Tibial nerve (tissue), 4 donors: ENCODE results near the gene SIVA1. TPM values are rescaled to one million over a fixed set of nuclear protein-coding genes. Genes with fewer than 3 reads are reported as not detected.

Experiments used
- DNase-seq, 2 donors: peaks; one replicate each; pipeline ENCODE4 v3.0.0-alpha.2; 2019; ENCODE audit warnings: low spot score in 2 of 2
- H3K27ac ChIP-seq, 4 donors: fragments of 200-600 bp; sonication (generic) in 3 of 4; one replicate each; pipeline ENCODE4 v1.5.1; 2017 to 2019; ENCODE audit warnings: mild to moderate bottlenecking in 1 of 4
- H3K27me3 ChIP-seq, 2 donors: fragments of 200-600 bp; sonication (generic) in 1 of 2; one replicate each; pipeline versions ENCODE4 v1.5.1 to v1.6.0; 2017 to 2019
- H3K36me3 ChIP-seq, 3 donors: fragments of 200-600 bp; sonication (generic); one replicate each; pipeline ENCODE4 v1.5.1; 2018 to 2019
- H3K4me1 ChIP-seq, 4 donors: fragments of 200-600 bp; sonication (generic) in 3 of 4; one replicate each; pipeline ENCODE4 v1.5.1; 2017 to 2019
- H3K4me3 ChIP-seq, 4 donors: fragments of 200-600 bp; sonication (generic) in 3 of 4; one replicate each; pipeline ENCODE4 v1.5.1; 2017 to 2019; ENCODE audit warnings: mild to moderate bottlenecking in 1 of 4, moderate library complexity in 1 of 4
- H3K9me3 ChIP-seq, 4 donors: fragments of 200-600 bp; sonication (generic) in 3 of 4; one replicate each; pipeline ENCODE4 v1.5.1; 2017 to 2019
- CTCF ChIP-seq, 5 experiments: fragments of 200-600 bp in 3 of 5; fragments of 450-650 bp in 2 of 5; sonication (generic) in 3 of 5; IDR thresholded peaks; one replicate each; pipeline ENCODE4 v1.5.1; 2016 to 2019; ENCODE audit warnings: antibody characterized with exemption in 5 of 5, mild to moderate bottlenecking in 3 of 5, moderate library complexity in 2 of 5
- EP300 ChIP-seq, 2 donors: sonication (generic); formaldehyde crosslinking; IDR thresholded peaks; one replicate each; pipeline ENCODE4 v1.6.1; 2017; ENCODE audit warnings: antibody characterized with exemption in 2 of 2, mild to moderate bottlenecking in 1 of 2
- POLR2A ChIP-seq, 2 donors: fragments of 450-650 bp; IDR thresholded peaks; one replicate each; pipeline ENCODE4 v1.6.1; 2017; ENCODE audit warnings: antibody characterized with exemption in 2 of 2, mild to moderate bottlenecking in 2 of 2, moderate library complexity in 2 of 2
- WGBS, 2 donors: methylation state at CpG; one replicate each; pipeline ENCODE4 v1.1.5; 2018; 5-methylcytosine and 5-hydroxymethylcytosine counted together
- total RNA-seq, 4 donors: library from RNA; depleted of rRNA; stranded (reverse); fragments of >200 nt; gene quantifications; one replicate each; pipeline ENCODE4 v1.1.0, GENCODE V29; 2016

Gene SIVA1
- total RNA-seq, 4 donors from 2014 or later: 260 to 422 (median 378) TPM

- no peak for TF ChIP-seq CTCF (IDR thresholded peaks at IDR 0.05)
- TF ChIP-seq EP300 (IDR thresholded peaks at IDR 0.05): no peak
- no peak for TF ChIP-seq POLR2A (IDR thresholded peaks at IDR 0.05)
- peaks cover 0 to 62% (median 23%) of the 10 kb centered on the region in 4 donors for H3K4me1 ChIP-seq
- no peak for DNase-seq
- H3K27ac ChIP-seq: peak overlapping the region in 2 of 4 donors; percentile 17 to 66
- H3K27me3 ChIP-seq: no peaks in the 10 kb centered on the region
- no peak overlapping the region for H3K4me3 ChIP-seq
- WGBS, 2 donors: 54 to 67% methylated on average over 12 to 13 of the region's 13 CpGs
- H3K9me3 ChIP-seq: no peaks in the 10 kb centered on the region
- peaks cover 0 to 50% (median 0%) of the 10 kb centered on the region in 3 donors for H3K36me3 ChIP-seq
These were observed 29.8 kb downstream of the SIVA1 start for GRCh38 chr14:104782808-104783139.

GRCh38 chr14:104783484-104784217, 30.7 kb downstream of the SIVA1 start:
- Histone ChIP-seq H3K36me3 (peaks cover 0 to 47% (median 0%) of the 10 kb centered on the region in 3 donors), H3K4me1 (peaks cover 0 to 70% (median 32%) of the 10 kb centered on the region in 4 donors), H3K4me3 (no peak overlapping the region), H3K27me3 (no peaks in the 10 kb centered on the region), H3K9me3 (no peaks in the 10 kb centered on the region), H3K27ac (peak overlapping the region in 2 of 4 donors; percentile 72 to 80)
- 71 to 75% methylated on average over 12 to 13 of the region's 16 CpGs for WGBS, 2 donors
- TF ChIP-seq CTCF (IDR thresholded peaks at IDR 0.05): no peak
- TF ChIP-seq POLR2A (IDR thresholded peaks at IDR 0.05): no peak
- no peak for TF ChIP-seq EP300 (IDR thresholded peaks at IDR 0.05)
- DNase-seq: no peak

- no peaks in the 10 kb centered on the region for H3K9me3 ChIP-seq
- no peaks in the 10 kb centered on the region for H3K27me3 ChIP-seq
- TF ChIP-seq CTCF (IDR thresholded peaks at IDR 0.05): no peak
- TF ChIP-seq POLR2A (IDR thresholded peaks at IDR 0.05): no peak
- 88 to 93% methylated on average over 5 of the region's 9 CpGs for whole genome bisulfite sequencing, 2 donors
- DNase-seq: no peak
- H3K36me3 ChIP-seq: peaks cover 0 to 47% (median 0%) of the 10 kb centered on the region in 3 donors
- H3K27ac ChIP-seq: peak overlapping the region in 2 of 4 donors; percentile 72 to 80
- H3K4me1 ChIP-seq: peaks cover 0 to 76% (median 34%) of the 10 kb centered on the region in 4 donors
- no peak overlapping the region for H3K4me3 ChIP-seq
These were observed 31.2 kb downstream of the SIVA1 start for GRCh38 chr14:104784218-104784568.

GRCh38 chr14:104784846-104785707, 32.1 kb downstream of the SIVA1 start:
- H3K27ac ChIP-seq: peak overlapping the region in 3 of 4 donors; percentile 50 to 80 (median 72)
- TF ChIP-seq CTCF (IDR thresholded peaks at IDR 0.05) (no peak), POLR2A (IDR thresholded peaks at IDR 0.05) (no peak), EP300 (IDR thresholded peaks at IDR 0.05) (no peak)
- H3K27me3 ChIP-seq: no peaks in the 10 kb centered on the region
- H3K36me3 ChIP-seq: peaks cover 0 to 47% (median 0%) of the 10 kb centered on the region in 3 donors
- no peak for DNase-seq
- H3K4me1 ChIP-seq: peaks cover 0 to 85% (median 35%) of the 10 kb centered on the region in 4 donors
- H3K4me3 ChIP-seq: no peak overlapping the region
- 62 to 73% methylated on average over 26 to 33 of the region's 36 CpGs for WGBS, 2 donors
- H3K9me3 ChIP-seq: no peaks in the 10 kb centered on the region

GRCh38 chr14:104785708-104786080, 32.7 kb downstream of the SIVA1 start:
- peaks cover 0 to 91% (median 35%) of the 10 kb centered on the region in 4 donors for H3K4me1 ChIP-seq
- H3K9me3 ChIP-seq: no peaks in the 10 kb centered on the region
- no peak overlapping the region for H3K4me3 ChIP-seq
- no peak for TF ChIP-seq POLR2A (IDR thresholded peaks at IDR 0.05)
- no peak for TF ChIP-seq CTCF (IDR thresholded peaks at IDR 0.05)
- no peak for TF ChIP-seq EP300 (IDR thresholded peaks at IDR 0.05)
- DNase-seq: no peak
- H3K36me3 ChIP-seq: peaks cover 0 to 47% (median 2%) of the 10 kb centered on the region in 3 donors
- peak overlapping the region in 3 of 4 donors; percentile 50 to 80 (median 72) for H3K27ac ChIP-seq
- 66 to 74% methylated on average over 10 to 13 of the region's 13 CpGs for WGBS, 2 donors
- H3K27me3 ChIP-seq: no peaks in the 10 kb centered on the region
